ENCODE measurements around the gene CMTR1. TPM values are rescaled to one million over a fixed set of nuclear protein-coding genes. Genes with fewer than 3 reads are reported as not detected.
A peak's percentile ranks its signal among the peaks of the same experiment; 100 is the strongest.

CMTR1 gene
- polyA plus RNA-seq, 1 donor from 2014 or later = 64.1 TPM

DNA sequence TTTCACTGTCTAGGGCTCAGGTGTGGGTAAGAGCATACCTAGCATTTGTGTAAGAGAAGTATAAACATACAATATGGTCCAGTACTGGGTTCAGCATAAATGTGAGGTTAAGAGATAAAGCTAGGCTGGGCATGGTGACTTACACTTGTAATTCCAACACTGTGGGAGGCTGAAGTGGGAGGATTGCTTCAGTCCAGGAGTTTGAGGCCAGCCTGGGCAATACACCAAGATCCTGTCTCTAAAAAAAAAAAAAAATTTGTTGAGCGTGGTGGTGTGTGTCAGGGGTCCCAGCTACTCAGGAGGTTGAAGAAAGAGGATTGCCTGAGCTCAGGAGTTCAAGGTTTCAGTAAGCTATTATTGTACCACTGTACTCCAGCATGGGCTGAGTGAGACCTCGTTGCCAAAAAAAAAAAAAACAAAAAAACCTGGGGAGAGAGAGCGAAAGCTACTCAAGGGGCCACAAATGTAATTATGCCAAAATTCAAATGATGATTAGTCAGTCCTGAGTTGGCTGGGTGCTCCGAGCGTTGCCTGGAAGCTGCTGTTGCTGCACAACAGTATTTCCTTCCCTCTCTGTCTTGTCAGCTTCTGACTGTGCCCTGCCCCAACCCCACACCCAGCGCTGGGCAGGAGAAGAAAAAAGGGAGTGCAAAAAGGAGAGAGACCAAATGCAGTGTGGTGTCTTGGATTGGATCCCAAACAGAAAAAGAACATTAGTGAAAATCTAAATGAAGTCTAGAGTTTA lies 24.0 kb downstream of the CMTR1 start:
- no peak overlapping the region for H3K4me2 ChIP-seq (ENCODE audit: low read length)
- H3K79me2 ChIP-seq (replicated peaks; ENCODE audit: insufficient read depth, low read length) = no peaks in the 10 kb centered on the region
- H3K9ac ChIP-seq (ENCODE audit: low read length) = no peak overlapping the region
- H3K27me3 ChIP-seq (ENCODE audit: insufficient read depth, low read depth, low read length) = no peaks in the 10 kb centered on the region
- TF ChIP-seq POLR2AphosphoS5 (IDR thresholded peaks at IDR 0.05) (no peak), REST (IDR thresholded peaks at IDR 0.05; ENCODE audit: borderline replicate concordance) (no peak), EZH2 (IDR thresholded peaks at IDR 0.05; ENCODE audit: borderline replicate concordance, insufficient read depth, low read length, poor library complexity, severe bottlenecking) (no peak), RAD21 (conservative IDR thresholded peaks at IDR 0.05) (no peak), SMC3 (conservative IDR thresholded peaks at IDR 0.05; ENCODE audit: poor library complexity) (no peak), EP300 (conservative IDR thresholded peaks at IDR 0.05; ENCODE audit: poor library complexity, severe bottlenecking) (no peak), TAF1 (IDR thresholded peaks at IDR 0.05; ENCODE audit: low read depth) (no peak), MXI1 (conservative IDR thresholded peaks at IDR 0.05; ENCODE audit: poor library complexity, severe bottlenecking) (no peak)
- TF ChIP-seq, protein P1, sequence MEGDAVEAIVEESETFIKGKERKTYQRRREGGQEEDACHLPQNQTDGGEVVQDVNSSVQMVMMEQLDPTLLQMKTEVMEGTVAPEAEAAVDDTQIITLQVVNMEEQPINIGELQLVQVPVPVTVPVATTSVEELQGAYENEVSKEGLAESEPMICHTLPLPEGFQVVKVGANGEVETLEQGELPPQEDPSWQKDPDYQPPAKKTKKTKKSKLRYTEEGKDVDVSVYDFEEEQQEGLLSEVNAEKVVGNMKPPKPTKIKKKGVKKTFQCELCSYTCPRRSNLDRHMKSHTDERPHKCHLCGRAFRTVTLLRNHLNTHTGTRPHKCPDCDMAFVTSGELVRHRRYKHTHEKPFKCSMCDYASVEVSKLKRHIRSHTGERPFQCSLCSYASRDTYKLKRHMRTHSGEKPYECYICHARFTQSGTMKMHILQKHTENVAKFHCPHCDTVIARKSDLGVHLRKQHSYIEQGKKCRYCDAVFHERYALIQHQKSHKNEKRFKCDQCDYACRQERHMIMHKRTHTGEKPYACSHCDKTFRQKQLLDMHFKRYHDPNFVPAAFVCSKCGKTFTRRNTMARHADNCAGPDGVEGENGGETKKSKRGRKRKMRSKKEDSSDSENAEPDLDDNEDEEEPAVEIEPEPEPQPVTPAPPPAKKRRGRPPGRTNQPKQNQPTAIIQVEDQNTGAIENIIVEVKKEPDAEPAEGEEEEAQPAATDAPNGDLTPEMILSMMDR (IDR thresholded peaks at IDR 0.05; ENCODE audit: poor library complexity, severe bottlenecking) = no peak
- no peaks in the 10 kb centered on the region for H3K9me2 ChIP-seq (ENCODE audit: insufficient read depth, low read length)
- no peaks in the 10 kb centered on the region for H3F3A ChIP-seq (ENCODE audit: insufficient read depth, low read length, poor library complexity, severe bottlenecking)
- H4K20me1 ChIP-seq (ENCODE audit: insufficient read depth) = no peaks in the 10 kb centered on the region
- H3K4me3 ChIP-seq (ENCODE audit: low read length) = no peak overlapping the region
- peaks cover 3% of the 10 kb centered on the region for H3K36me3 ChIP-seq (ENCODE audit: insufficient read depth, low read length)
- no peak overlapping the region for H2AFZ ChIP-seq (ENCODE audit: low read depth, low read length)
- H3K27ac ChIP-seq (ENCODE audit: low read length) = no peak overlapping the region
- no peaks in the 10 kb centered on the region for H3K9me3 ChIP-seq (ENCODE audit: low read length)

GRCh38 chr6:37459981-37460800 lies 27.2 kb downstream of the CMTR1 start:
- Histone ChIP-seq H3K9me2 (ENCODE audit: insufficient read depth, low read length) (no peaks in the 10 kb centered on the region), H3K79me2 (replicated peaks; ENCODE audit: insufficient read depth, low read length) (no peaks in the 10 kb centered on the region), H3K36me3 (ENCODE audit: insufficient read depth, low read length) (peaks cover 3% of the 10 kb centered on the region), H3K27me3 (ENCODE audit: insufficient read depth, low read depth, low read length) (no peaks in the 10 kb centered on the region), H3F3A (ENCODE audit: insufficient read depth, low read length, poor library complexity, severe bottlenecking) (no peaks in the 10 kb centered on the region), H4K20me1 (ENCODE audit: insufficient read depth) (no peaks in the 10 kb centered on the region), H3K9ac (ENCODE audit: low read length) (no peak overlapping the region), H2AFZ (ENCODE audit: low read depth, low read length) (no peak overlapping the region), H3K9me3 (ENCODE audit: low read length) (no peaks in the 10 kb centered on the region), H3K27ac (ENCODE audit: low read length) (peak overlapping the region; percentile 0), H3K4me3 (ENCODE audit: low read length) (no peak overlapping the region), H3K4me2 (ENCODE audit: low read length) (no peak overlapping the region)
- TF ChIP-seq EP300 (conservative IDR thresholded peaks at IDR 0.05; ENCODE audit: poor library complexity, severe bottlenecking) (no peak), TAF1 (IDR thresholded peaks at IDR 0.05; ENCODE audit: low read depth) (no peak), POLR2AphosphoS5 (IDR thresholded peaks at IDR 0.05) (no peak), REST (IDR thresholded peaks at IDR 0.05; ENCODE audit: borderline replicate concordance) (no peak), MXI1 (conservative IDR thresholded peaks at IDR 0.05; ENCODE audit: poor library complexity, severe bottlenecking) (no peak), RAD21 (conservative IDR thresholded peaks at IDR 0.05) (no peak), SMC3 (conservative IDR thresholded peaks at IDR 0.05; ENCODE audit: poor library complexity) (no peak)

All from neural cell (in vitro differentiated cells).